ENCODE results near the gene ZFP36L2.

ZFP36L2 gene

GRCh38 chr2:43219383-43220228 is 6.8 kb downstream of the ZFP36L2 start:
- H3K9ac ChIP-seq (ENCODE audit: low read depth in 1 of 2, low read length in 2 of 2) = peak overlapping the region; percentile 95 to 99
- H3K4me1 ChIP-seq (ENCODE audit: control insufficient read depth in 2 of 2, insufficient read depth in 2 of 2, low read length in 2 of 2) = peaks cover 33 to 46% of the 10 kb centered on the region in 2 donors
- peaks cover 20 to 22% of the 10 kb centered on the region in 2 donors for H3K36me3 ChIP-seq (ENCODE audit: control insufficient read depth in 2 of 2, insufficient read depth in 2 of 2, low read length in 2 of 2)
- peak overlapping the region; percentile 95 to 99 for H3K4me3 ChIP-seq (ENCODE audit: low read length in 2 of 2)
- no peaks in the 10 kb centered on the region for H3K27me3 ChIP-seq (ENCODE audit: control insufficient read depth in 2 of 2, insufficient read depth in 2 of 2, low read length in 2 of 2)
- peak overlapping the region; percentile 99 to 100 for H3K27ac ChIP-seq (ENCODE audit: low read depth in 2 of 2, low read length in 2 of 2)
- H3K9me3 ChIP-seq (ENCODE audit: control insufficient read depth in 2 of 2, low read length in 2 of 2) = no peaks in the 10 kb centered on the region

- Histone ChIP-seq H3K4me3 (ENCODE audit: low read length in 2 of 2) (peak overlapping the region; percentile 95 to 99), H3K27ac (ENCODE audit: low read depth in 2 of 2, low read length in 2 of 2) (peak overlapping the region; percentile 99 to 100), H3K27me3 (ENCODE audit: control insufficient read depth in 2 of 2, insufficient read depth in 2 of 2, low read length in 2 of 2) (no peaks in the 10 kb centered on the region), H3K36me3 (ENCODE audit: control insufficient read depth in 2 of 2, insufficient read depth in 2 of 2, low read length in 2 of 2) (peaks cover 15 to 16% of the 10 kb centered on the region in 2 donors), H3K4me1 (ENCODE audit: control insufficient read depth in 2 of 2, insufficient read depth in 2 of 2, low read length in 2 of 2) (peaks cover 33 to 46% of the 10 kb centered on the region in 2 donors), H3K9me3 (ENCODE audit: control insufficient read depth in 2 of 2, low read length in 2 of 2) (no peaks in the 10 kb centered on the region), H3K9ac (ENCODE audit: low read depth in 1 of 2, low read length in 2 of 2) (peak overlapping the region; percentile 86 to 99)
Measured at GRCh38 chr2:43218702-43219382, 7.6 kb downstream of the ZFP36L2 start.

DNA sequence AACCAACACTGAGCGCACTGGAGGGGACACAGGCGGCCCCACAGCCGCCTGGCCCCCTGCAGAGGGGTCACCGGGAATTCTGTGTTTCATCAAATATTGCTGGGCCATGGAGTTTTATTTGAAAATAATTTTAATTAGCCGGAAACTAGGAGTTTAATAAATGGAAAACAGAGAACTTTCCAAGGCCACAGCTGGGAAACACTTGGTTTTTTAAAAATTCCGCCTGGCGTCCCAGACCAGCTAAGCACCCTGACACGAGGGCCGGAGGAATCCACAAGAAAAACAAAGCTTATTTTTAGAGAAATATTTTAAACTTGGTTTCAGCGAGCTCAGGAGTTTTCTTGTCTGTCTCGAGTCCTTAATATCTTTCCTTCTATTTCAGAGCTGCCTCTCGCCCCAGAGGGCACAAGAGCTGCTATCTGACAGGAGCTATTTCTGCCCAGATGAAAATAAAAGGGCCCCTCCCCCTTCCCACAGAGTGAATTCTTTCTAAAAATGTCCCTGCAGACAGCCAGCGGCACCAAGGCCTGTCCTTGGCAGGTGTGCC is 8.2 kb downstream of the ZFP36L2 start:
- peaks cover 9 to 10% of the 10 kb centered on the region in 2 donors for H3K36me3 ChIP-seq (ENCODE audit: control insufficient read depth in 2 of 2, insufficient read depth in 2 of 2, low read length in 2 of 2)
- no peaks in the 10 kb centered on the region for H3K27me3 ChIP-seq (ENCODE audit: control insufficient read depth in 2 of 2, insufficient read depth in 2 of 2, low read length in 2 of 2)
- peak overlapping the region; percentile 95 to 99 for H3K4me3 ChIP-seq (ENCODE audit: low read length in 2 of 2)
- H3K27ac ChIP-seq (ENCODE audit: low read depth in 2 of 2, low read length in 2 of 2) = peak overlapping the region; percentile 99 to 100
- no peaks in the 10 kb centered on the region for H3K9me3 ChIP-seq (ENCODE audit: control insufficient read depth in 2 of 2, low read length in 2 of 2)
- H3K9ac ChIP-seq (ENCODE audit: low read depth in 1 of 2, low read length in 2 of 2) = peak overlapping the region; percentile 86 to 99
- H3K4me1 ChIP-seq (ENCODE audit: control insufficient read depth in 2 of 2, insufficient read depth in 2 of 2, low read length in 2 of 2) = peaks cover 33 to 46% of the 10 kb centered on the region in 2 donors

GRCh38 chr2:43217228-43218154 is 8.9 kb downstream of the ZFP36L2 start:
- Histone ChIP-seq H3K4me3 (ENCODE audit: low read length in 2 of 2) (no peak overlapping the region), H3K9me3 (ENCODE audit: control insufficient read depth in 2 of 2, low read length in 2 of 2) (no peaks in the 10 kb centered on the region), H3K4me1 (ENCODE audit: control insufficient read depth in 2 of 2, insufficient read depth in 2 of 2, low read length in 2 of 2) (peaks cover 33 to 46% of the 10 kb centered on the region in 2 donors), H3K9ac (ENCODE audit: low read depth in 1 of 2, low read length in 2 of 2) (peak overlapping the region; percentile 86 to 99), H3K36me3 (ENCODE audit: control insufficient read depth in 2 of 2, insufficient read depth in 2 of 2, low read length in 2 of 2) (peaks cover 2 to 3% of the 10 kb centered on the region in 2 donors), H3K27ac (ENCODE audit: low read depth in 2 of 2, low read length in 2 of 2) (peak overlapping the region; percentile 99 to 100), H3K27me3 (ENCODE audit: control insufficient read depth in 2 of 2, insufficient read depth in 2 of 2, low read length in 2 of 2) (no peaks in the 10 kb centered on the region)

GRCh38 chr2:43216629-43217028 is 9.8 kb downstream of the ZFP36L2 start:
- peaks cover 33 to 41% of the 10 kb centered on the region in 2 donors for H3K4me1 ChIP-seq (ENCODE audit: control insufficient read depth in 2 of 2, insufficient read depth in 2 of 2, low read length in 2 of 2)
- H3K27ac ChIP-seq (ENCODE audit: low read depth in 2 of 2, low read length in 2 of 2) = peak overlapping the region in 1 of 2 donors; percentile 100

GRCh38 chr2:43215673-43216255 is 10.6 kb downstream of the ZFP36L2 start:
- Histone ChIP-seq H3K27ac (ENCODE audit: low read depth in 2 of 2, low read length in 2 of 2) (no peak overlapping the region), H3K36me3 (ENCODE audit: control insufficient read depth in 2 of 2, insufficient read depth in 2 of 2, low read length in 2 of 2) (no peaks in the 10 kb centered on the region), H3K4me3 (ENCODE audit: low read length in 2 of 2) (no peak overlapping the region), H3K9me3 (ENCODE audit: control insufficient read depth in 2 of 2, low read length in 2 of 2) (no peaks in the 10 kb centered on the region), H3K4me1 (ENCODE audit: control insufficient read depth in 2 of 2, insufficient read depth in 2 of 2, low read length in 2 of 2) (peaks cover 28 to 37% of the 10 kb centered on the region in 2 donors), H3K9ac (ENCODE audit: low read depth in 1 of 2, low read length in 2 of 2) (no peak overlapping the region), H3K27me3 (ENCODE audit: control insufficient read depth in 2 of 2, insufficient read depth in 2 of 2, low read length in 2 of 2) (no peaks in the 10 kb centered on the region)

More at GRCh38 chr2:43216629-43217028, 9.8 kb downstream of the ZFP36L2 start:
- Histone ChIP-seq H3K9ac (ENCODE audit: low read depth in 1 of 2, low read length in 2 of 2) (no peak overlapping the region), H3K4me3 (ENCODE audit: low read length in 2 of 2) (no peak overlapping the region), H3K36me3 (ENCODE audit: control insufficient read depth in 2 of 2, insufficient read depth in 2 of 2, low read length in 2 of 2) (no peaks in the 10 kb centered on the region), H3K27me3 (ENCODE audit: control insufficient read depth in 2 of 2, insufficient read depth in 2 of 2, low read length in 2 of 2) (no peaks in the 10 kb centered on the region), H3K9me3 (ENCODE audit: control insufficient read depth in 2 of 2, low read length in 2 of 2) (no peaks in the 10 kb centered on the region)

DNA sequence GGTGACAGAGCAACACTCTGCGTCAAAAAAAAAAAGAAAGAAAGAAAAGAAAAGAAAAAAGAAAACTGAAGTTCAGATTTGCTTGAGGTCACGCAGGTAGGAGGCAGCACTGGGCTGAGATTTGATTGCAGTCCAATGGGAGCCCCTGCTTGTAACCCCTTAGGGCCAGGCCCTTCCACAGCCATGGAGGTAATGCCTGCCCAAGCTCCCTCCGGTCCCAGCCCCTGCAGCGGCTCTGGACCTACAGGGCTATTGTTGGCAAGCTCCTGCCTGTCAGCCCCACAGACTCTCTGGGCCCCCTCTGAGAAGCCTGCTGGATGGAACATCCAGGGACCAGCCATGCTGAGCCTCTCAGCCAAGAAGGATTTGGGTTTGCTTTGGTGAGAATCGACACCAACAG is 12.2 kb downstream of the ZFP36L2 start:
- Histone ChIP-seq H3K9me3 (ENCODE audit: control insufficient read depth in 2 of 2, low read length in 2 of 2) (no peaks in the 10 kb centered on the region), H3K4me3 (ENCODE audit: low read length in 2 of 2) (no peak overlapping the region), H3K27ac (ENCODE audit: low read depth in 2 of 2, low read length in 2 of 2) (no peak overlapping the region), H3K9ac (ENCODE audit: low read depth in 1 of 2, low read length in 2 of 2) (no peak overlapping the region), H3K36me3 (ENCODE audit: control insufficient read depth in 2 of 2, insufficient read depth in 2 of 2, low read length in 2 of 2) (no peaks in the 10 kb centered on the region), H3K4me1 (ENCODE audit: control insufficient read depth in 2 of 2, insufficient read depth in 2 of 2, low read length in 2 of 2) (peaks cover 32 to 36% of the 10 kb centered on the region in 2 donors), H3K27me3 (ENCODE audit: control insufficient read depth in 2 of 2, insufficient read depth in 2 of 2, low read length in 2 of 2) (no peaks in the 10 kb centered on the region)

DNA sequence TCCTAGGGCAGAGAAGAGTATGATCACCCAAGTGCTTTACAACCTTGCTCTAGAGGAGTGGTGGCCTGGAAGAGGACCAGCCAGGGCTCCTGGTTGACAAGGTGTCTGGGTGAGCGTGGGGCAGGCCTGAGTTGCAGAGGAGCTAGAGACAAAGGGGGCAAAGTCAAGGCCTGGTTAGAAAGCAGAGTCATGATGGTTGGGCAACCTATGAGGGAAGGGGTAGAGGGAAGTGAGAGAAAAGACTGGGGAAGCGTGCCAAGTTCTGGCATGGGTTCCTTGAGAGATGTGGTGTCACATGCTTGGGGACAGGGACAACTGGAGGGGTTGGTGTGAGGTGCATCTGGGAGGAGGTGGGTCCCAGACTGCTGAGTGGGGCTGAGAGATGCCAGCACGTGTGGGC is 13.5 kb downstream of the ZFP36L2 start:
- Histone ChIP-seq H3K36me3 (ENCODE audit: control insufficient read depth in 2 of 2, insufficient read depth in 2 of 2, low read length in 2 of 2) (no peaks in the 10 kb centered on the region), H3K27ac (ENCODE audit: low read depth in 2 of 2, low read length in 2 of 2) (peak overlapping the region in 1 of 2 donors; percentile 14), H3K27me3 (ENCODE audit: control insufficient read depth in 2 of 2, insufficient read depth in 2 of 2, low read length in 2 of 2) (no peaks in the 10 kb centered on the region), H3K4me1 (ENCODE audit: control insufficient read depth in 2 of 2, insufficient read depth in 2 of 2, low read length in 2 of 2) (peaks cover 23 to 30% of the 10 kb centered on the region in 2 donors), H3K4me3 (ENCODE audit: low read length in 2 of 2) (no peak overlapping the region), H3K9me3 (ENCODE audit: control insufficient read depth in 2 of 2, low read length in 2 of 2) (no peaks in the 10 kb centered on the region), H3K9ac (ENCODE audit: low read depth in 1 of 2, low read length in 2 of 2) (no peak overlapping the region)

- Histone ChIP-seq H3K27ac (ENCODE audit: low read depth in 2 of 2, low read length in 2 of 2) (no peak overlapping the region), H3K9ac (ENCODE audit: low read depth in 1 of 2, low read length in 2 of 2) (no peak overlapping the region)
Measured at GRCh38 chr2:43212216-43212835, 14.1 kb downstream of the ZFP36L2 start.

More at GRCh38 chr2:43212216-43212835, 14.1 kb downstream of the ZFP36L2 start:
- H3K36me3 ChIP-seq (ENCODE audit: control insufficient read depth in 2 of 2, insufficient read depth in 2 of 2, low read length in 2 of 2) = no peaks in the 10 kb centered on the region
- no peaks in the 10 kb centered on the region for H3K27me3 ChIP-seq (ENCODE audit: control insufficient read depth in 2 of 2, insufficient read depth in 2 of 2, low read length in 2 of 2)
- H3K9me3 ChIP-seq (ENCODE audit: control insufficient read depth in 2 of 2, low read length in 2 of 2) = no peaks in the 10 kb centered on the region
- H3K4me1 ChIP-seq (ENCODE audit: control insufficient read depth in 2 of 2, insufficient read depth in 2 of 2, low read length in 2 of 2) = peaks cover 18 to 26% of the 10 kb centered on the region in 2 donors
- no peak overlapping the region for H3K4me3 ChIP-seq (ENCODE audit: low read length in 2 of 2)

All from mucosa of rectum (tissue), 2 donors.